H9 (cell line): ENCODE data around the gene MAGI1. TPM values are rescaled to one million over a fixed set of nuclear protein-coding genes. Genes with fewer than 3 reads are reported as not detected.

Experiments
- DNase-seq: peaks from one replicate; pipeline ENCODE4 v3.0.0-alpha.2; 2017
- H2AFZ ChIP-seq: one replicate; pipeline ENCODE4 v1.6.1; 2013; ENCODE audit warnings: mild to moderate bottlenecking, low read length, control low read depth, moderate library complexity
- H2AK5ac ChIP-seq: 2 replicates; pipeline ENCODE4 v1.6.1; 2013; ENCODE audit warnings: low read length, control low read depth, mixed read lengths; ENCODE audit not compliant: insufficient read length
- H2BK120ac ChIP-seq: one replicate; pipeline ENCODE4 v1.6.1; 2013; ENCODE audit warnings: low read depth, mild to moderate bottlenecking, low read length, control low read depth, inconsistent platforms; ENCODE audit not compliant: poor library complexity, severe bottlenecking
- H2BK12ac ChIP-seq: 2 replicates; pipeline ENCODE4 v1.6.1; 2013; ENCODE audit warnings: low read length, control low read depth, mixed read lengths, low read depth; ENCODE audit not compliant: insufficient read length
- H2BK15ac ChIP-seq: 2 replicates; pipeline ENCODE4 v1.6.1; 2013; ENCODE audit warnings: low read depth, low read length, control low read depth
- H2BK20ac ChIP-seq: one replicate; pipeline ENCODE4 v1.6.1; 2013; ENCODE audit warnings: low read depth, mild to moderate bottlenecking, low read length, control low read depth, inconsistent platforms; ENCODE audit not compliant: poor library complexity, severe bottlenecking
- H2BK5ac ChIP-seq: 2 replicates; pipeline ENCODE4 v1.6.1; 2013; ENCODE audit warnings: low read length, control low read depth, mixed read lengths; ENCODE audit not compliant: insufficient read length
- H3K14ac ChIP-seq: 2 replicates; pipeline ENCODE4 v1.6.1; 2013; ENCODE audit warnings: low read length, control low read depth; ENCODE audit not compliant: insufficient read depth
- H3K18ac ChIP-seq: 2 replicates; pipeline ENCODE4 v1.6.1; 2013; ENCODE audit warnings: low read depth, mild to moderate bottlenecking, mixed read lengths, low read length, control low read depth; ENCODE audit not compliant: insufficient read length
- H3K23ac ChIP-seq: 2 replicates; pipeline ENCODE4 v1.6.1; 2013; ENCODE audit warnings: low read length, control low read depth, mixed read lengths, low read depth; ENCODE audit not compliant: insufficient read length
- H3K23me2 ChIP-seq: 2 replicates; pipeline ENCODE4 v1.6.1; 2013; ENCODE audit warnings: low read depth, mild to moderate bottlenecking, mixed read lengths, low read length, control low read depth; ENCODE audit not compliant: insufficient read length, poor library complexity, severe bottlenecking
- H3K27ac ChIP-seq: 2 replicates; pipeline ENCODE4 v1.5.1; 2013; ENCODE audit warnings: low read length, control low read depth, mixed read lengths, low read depth; ENCODE audit not compliant: insufficient read length
- H3K27me3 ChIP-seq: 2 replicates; pipeline ENCODE4 v1.6.1; 2013; ENCODE audit warnings: low read length, control low read depth, inconsistent platforms; ENCODE audit not compliant: insufficient read depth
- H3K4ac ChIP-seq: 2 replicates; pipeline ENCODE4 v1.6.1; 2013; ENCODE audit warnings: low read depth, mild to moderate bottlenecking, control low read depth, inconsistent platforms, low read length, moderate library complexity
- H3K4me1 ChIP-seq: 2 replicates; pipeline ENCODE4 v1.6.1; 2013; ENCODE audit warnings: low read length, control low read depth, inconsistent platforms; ENCODE audit not compliant: insufficient read depth
- H3K4me2 ChIP-seq: 2 replicates; pipeline ENCODE4 v1.6.1; 2013; ENCODE audit warnings: low read length, control low read depth, mixed read lengths; ENCODE audit not compliant: insufficient read length, insufficient read depth
- H3K56ac ChIP-seq: 2 replicates; pipeline ENCODE4 v1.6.1; 2013; ENCODE audit warnings: low read depth, mild to moderate bottlenecking, mixed read lengths, low read length, control low read depth; ENCODE audit not compliant: insufficient read length
- H3K79me1 ChIP-seq: 2 replicates; pipeline ENCODE4 v1.6.1; 2013; ENCODE audit warnings: low read depth, mild to moderate bottlenecking, moderate library complexity, low read length, control low read depth, inconsistent platforms; ENCODE audit not compliant: insufficient read depth, poor library complexity, severe bottlenecking
- H3K79me2 ChIP-seq: 2 replicates; pipeline ENCODE4 v1.6.1; 2013; ENCODE audit warnings: low read length, control low read depth, inconsistent platforms; ENCODE audit not compliant: insufficient read depth
- H3K9ac ChIP-seq: 2 replicates; pipeline ENCODE4 v1.6.1; 2013; ENCODE audit warnings: low read length, control low read depth, mixed read lengths; ENCODE audit not compliant: insufficient read length; ENCODE audit errors: extremely low read depth
- H3K9me3 ChIP-seq: one replicate; pipeline ENCODE4 v1.6.1; 2013; ENCODE audit warnings: low read depth, low read length, inconsistent platforms; ENCODE audit not compliant: control insufficient read depth
- H3T11ph ChIP-seq: one replicate; pipeline ENCODE4 v1.6.1; 2013; ENCODE audit warnings: mild to moderate bottlenecking, low read length, control low read depth, inconsistent platforms
- H4K20me1 ChIP-seq: one replicate; pipeline ENCODE4 v1.6.1; 2013; ENCODE audit not compliant: control insufficient read depth, insufficient read length, insufficient read depth
- H4K5ac ChIP-seq: 2 replicates; pipeline ENCODE4 v1.6.1; 2013; ENCODE audit warnings: low read depth, mild to moderate bottlenecking, mixed read lengths, low read length, control low read depth; ENCODE audit not compliant: insufficient read length
- H4K8ac ChIP-seq: replicated peaks from 2 replicates; pipeline ENCODE4 v1.6.1; 2013; ENCODE audit warnings: low read length, control low read depth, mixed read lengths, low read depth; ENCODE audit not compliant: insufficient read length
- H4K91ac ChIP-seq: 2 replicates; pipeline ENCODE4 v1.6.1; 2013; ENCODE audit warnings: low read depth, mild to moderate bottlenecking, moderate library complexity, mixed read lengths, low read length, control low read depth; ENCODE audit not compliant: insufficient read length
- H3K27ac Mint-ChIP-seq, 3 experiments: 2 replicates in 2 of 3; 3 replicates in 1 of 3; pipeline ENCODE4 v1.8.0; 2020 to 2021; ENCODE audit warnings: mixed read lengths in 3 of 3, mild to moderate bottlenecking in 1 of 3, moderate library complexity in 1 of 3
- H3K27me3 Mint-ChIP-seq: 2 replicates; pipeline ENCODE4 v1.8.0; 2021; ENCODE audit warnings: low read depth, mild to moderate bottlenecking, moderate library complexity, mixed read lengths
- H3K36me3 Mint-ChIP-seq, 3 experiments: 2 replicates in 2 of 3; 3 replicates in 1 of 3; pipeline ENCODE4 v1.8.0; 2020 to 2021; ENCODE audit warnings: low read depth in 3 of 3, mixed read lengths in 3 of 3; ENCODE audit not compliant: insufficient read depth in 1 of 3
- H3K4me1 Mint-ChIP-seq, 2 experiments: 2 replicates each; pipeline ENCODE4 v1.8.0; 2020; ENCODE audit warnings: mixed read lengths in 2 of 2
- H3K4me3 Mint-ChIP-seq, 2 experiments: 2 replicates in 1 of 2; 3 replicates in 1 of 2; pipeline ENCODE4 v1.8.0; 2020 to 2021; ENCODE audit warnings: mild to moderate bottlenecking in 2 of 2, mixed read lengths in 2 of 2, moderate library complexity in 1 of 2
- H3K9me3 Mint-ChIP-seq, 2 experiments: 2 replicates in 1 of 2; 3 replicates in 1 of 2; pipeline ENCODE4 v1.8.0; 2020; ENCODE audit warnings: mild to moderate bottlenecking in 2 of 2, mixed read lengths in 2 of 2, moderate library complexity in 1 of 2
- WGBS: extraction: QIAGEN DNeasy Blood & Tissue Kit; methylation state at CpG from one replicate; pipeline ENCODE4 v1.1.7; 2013; ENCODE audit warnings: missing lambda C conversion rate, low lambda C conversion rate, mixed read lengths; ENCODE audit not compliant: insufficient read length; ENCODE audit errors: extremely low coverage; 5-methylcytosine and 5-hydroxymethylcytosine counted together
- total RNA-seq: library from RNA; stranded (reverse); gene quantifications from 2 replicates; pipeline ENCODE4 v1.2.1, GENCODE V29; 2021
- TF ChIP-seq, protein P1 (sequence below): fragments of 200-600 bp; sonication (generic); conservative IDR thresholded peaks from 3 replicates; pipeline ENCODE4 v1.8.0; 2021; ENCODE audit warnings: antibody characterized with exemption, mild to moderate bottlenecking

MAGI1 gene
- total RNA-seq, 1 experiment from 2014 or later, result 65.7 TPM

DNA sequence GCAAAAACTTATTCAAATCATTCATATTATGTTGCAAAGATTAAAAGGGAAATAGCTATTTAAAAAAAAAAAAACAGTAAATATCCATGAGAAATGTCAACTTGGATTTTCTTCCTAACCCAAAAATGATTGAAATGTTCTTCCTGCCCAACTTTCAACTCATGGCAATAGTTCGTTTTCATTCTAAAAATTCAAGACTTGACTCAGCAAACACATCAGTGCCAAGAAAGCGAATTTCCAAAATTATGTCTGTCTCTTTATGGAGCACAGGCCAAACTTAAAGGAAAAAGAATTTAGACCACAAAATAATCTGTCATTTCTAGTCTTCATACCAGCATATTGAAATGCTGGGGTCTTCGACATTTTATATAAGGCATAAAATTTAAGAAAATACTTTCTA lies 63.7 kb downstream of the MAGI1 start:
- TF ChIP-seq, protein P1, sequence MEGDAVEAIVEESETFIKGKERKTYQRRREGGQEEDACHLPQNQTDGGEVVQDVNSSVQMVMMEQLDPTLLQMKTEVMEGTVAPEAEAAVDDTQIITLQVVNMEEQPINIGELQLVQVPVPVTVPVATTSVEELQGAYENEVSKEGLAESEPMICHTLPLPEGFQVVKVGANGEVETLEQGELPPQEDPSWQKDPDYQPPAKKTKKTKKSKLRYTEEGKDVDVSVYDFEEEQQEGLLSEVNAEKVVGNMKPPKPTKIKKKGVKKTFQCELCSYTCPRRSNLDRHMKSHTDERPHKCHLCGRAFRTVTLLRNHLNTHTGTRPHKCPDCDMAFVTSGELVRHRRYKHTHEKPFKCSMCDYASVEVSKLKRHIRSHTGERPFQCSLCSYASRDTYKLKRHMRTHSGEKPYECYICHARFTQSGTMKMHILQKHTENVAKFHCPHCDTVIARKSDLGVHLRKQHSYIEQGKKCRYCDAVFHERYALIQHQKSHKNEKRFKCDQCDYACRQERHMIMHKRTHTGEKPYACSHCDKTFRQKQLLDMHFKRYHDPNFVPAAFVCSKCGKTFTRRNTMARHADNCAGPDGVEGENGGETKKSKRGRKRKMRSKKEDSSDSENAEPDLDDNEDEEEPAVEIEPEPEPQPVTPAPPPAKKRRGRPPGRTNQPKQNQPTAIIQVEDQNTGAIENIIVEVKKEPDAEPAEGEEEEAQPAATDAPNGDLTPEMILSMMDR, result no peak
- H2BK15ac ChIP-seq, result no peak overlapping the region
- DNase-seq, result no peak
- H3K79me1 ChIP-seq, result no peaks in the 10 kb centered on the region
- H3K14ac ChIP-seq, result no peak overlapping the region
- no peak overlapping the region for H2BK20ac ChIP-seq
- H3K4ac ChIP-seq, result no peak overlapping the region
- Mint-ChIP-seq H3K27me3 (no peaks in the 10 kb centered on the region), H3K36me3 (peaks cover 3 to 18% (median 10%) of the 10 kb centered on the region in 3 experiments; a peak in 6 of 7 replicates), H3K9me3 (no peaks in the 10 kb centered on the region), H3K4me1 (peaks cover 23 to 30% of the 10 kb centered on the region in 2 experiments), H3K27ac (no peak overlapping the region), H3K4me3 (no peak overlapping the region)
- H3K23me2 ChIP-seq, result no peaks in the 10 kb centered on the region
- no peak overlapping the region for H4K5ac ChIP-seq
- no peak overlapping the region for H3K27ac ChIP-seq
- no peak overlapping the region for H3K18ac ChIP-seq
- H4K91ac ChIP-seq, result no peak overlapping the region
- H3K79me2 ChIP-seq, result peaks cover 2% of the 10 kb centered on the region; the same call in 1 of the 2 replicates
- no CpG with 5 or more reads among the region's 3 CpGs for whole genome bisulfite sequencing
- H4K8ac ChIP-seq, result no peak overlapping the region
- no peak overlapping the region for H2BK120ac ChIP-seq
- no peak overlapping the region for H2AK5ac ChIP-seq
- no peak overlapping the region for H2AFZ ChIP-seq
- H3T11ph ChIP-seq, result no peak overlapping the region
- no peak overlapping the region for H3K56ac ChIP-seq
- H3K9me3 ChIP-seq, result no peaks in the 10 kb centered on the region
- no peak overlapping the region for H3K9ac ChIP-seq
- peaks cover 6% of the 10 kb centered on the region for H3K4me1 ChIP-seq
- H4K20me1 ChIP-seq, result no peaks in the 10 kb centered on the region
- H2BK5ac ChIP-seq, result no peak overlapping the region
- H3K27me3 ChIP-seq, result no peaks in the 10 kb centered on the region
- H2BK12ac ChIP-seq, result no peak overlapping the region
- no peak overlapping the region for H3K4me2 ChIP-seq
- no peak overlapping the region for H3K23ac ChIP-seq
